HG03571 (cell line): ENCODE data around the gene RALGAPB.
"Not testable (repeated sequence)": the region's sequence is repeated elsewhere in the genome, so short reads cannot be mapped to it uniquely, and the experiment has no call there.

ENCODE experiments used
- ATAC-seq: cut with Tn5 transposase; IDR thresholded peaks from one replicate; pipeline ENCODE4 v1.9.1; 2021; ENCODE audit not compliant: unreplicated experiment

RALGAPB gene

DNA sequence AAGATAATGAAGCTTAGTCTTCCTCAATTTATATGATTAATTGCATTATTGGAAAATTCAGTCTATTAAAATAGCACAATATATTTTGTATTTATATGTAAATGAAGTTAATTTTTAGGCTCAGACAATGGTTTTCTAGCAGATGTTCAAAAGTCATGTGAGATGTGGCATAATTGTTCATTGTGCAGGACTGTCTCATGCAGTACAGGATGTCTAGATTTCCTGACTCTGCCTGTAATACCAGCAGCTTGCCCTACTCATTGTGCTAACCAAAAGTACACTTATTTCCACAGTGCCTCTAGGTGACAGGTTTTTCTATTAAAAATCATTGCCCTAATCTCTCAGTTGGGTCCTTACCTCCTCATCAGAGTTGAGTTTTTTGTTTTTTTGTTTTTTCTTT is 12.4 kb downstream of the RALGAPB start:
- no peak for ATAC-seq

DNA sequence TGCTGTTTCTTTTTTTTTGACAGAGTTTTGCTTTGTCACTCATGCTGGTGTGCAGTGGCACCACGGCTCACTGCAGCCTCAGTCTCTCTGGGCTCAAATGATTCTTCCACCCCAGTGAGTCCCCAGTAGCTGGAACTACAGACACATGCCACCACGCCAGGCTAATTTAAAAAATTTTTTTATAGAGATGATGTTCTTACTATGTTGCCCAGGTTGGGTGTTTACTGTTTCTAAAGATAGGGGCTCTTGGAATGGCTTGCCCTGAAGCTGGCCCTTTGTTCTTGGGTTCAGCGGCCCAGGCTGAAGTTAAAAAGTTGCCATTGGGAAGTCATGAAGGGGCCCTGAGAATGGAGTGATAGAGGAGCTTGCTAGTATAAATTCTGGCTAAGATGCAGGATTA is 16.5 kb downstream of the RALGAPB start:
- ATAC-seq, result no peak

DNA sequence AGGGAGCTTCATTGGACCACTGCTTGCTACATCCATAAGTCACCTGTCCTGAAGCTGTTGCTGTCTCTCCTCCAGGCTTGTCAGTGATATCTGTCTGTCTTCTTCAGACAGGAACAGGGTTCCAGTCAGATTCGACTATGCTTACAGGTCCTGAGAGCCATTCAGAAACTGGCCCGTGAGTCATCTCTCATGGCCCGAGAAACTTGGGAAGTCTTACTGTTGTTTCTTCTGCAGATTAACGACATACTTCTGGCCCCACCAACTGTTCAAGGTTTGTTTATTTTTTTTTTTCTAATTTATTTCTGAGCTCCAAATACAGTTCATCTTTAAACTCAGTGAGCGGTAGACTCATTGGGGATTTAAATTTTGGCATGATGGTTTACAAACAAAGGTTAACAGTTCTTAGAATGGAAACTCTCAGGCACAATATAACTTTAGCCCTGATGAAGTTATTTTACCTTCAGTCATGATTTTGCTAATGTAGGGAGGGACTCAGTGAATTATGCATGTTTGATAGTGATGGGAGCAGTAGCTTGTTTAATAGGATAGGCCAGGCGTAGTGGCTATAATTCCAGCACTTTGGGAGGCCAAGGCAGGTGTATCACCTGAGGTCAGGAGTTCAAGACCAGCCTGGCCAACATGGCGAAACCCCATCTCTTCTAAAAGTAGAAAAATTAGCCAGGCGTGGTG is 24.7 kb downstream of the RALGAPB start:
- ATAC-seq, result no peak

DNA sequence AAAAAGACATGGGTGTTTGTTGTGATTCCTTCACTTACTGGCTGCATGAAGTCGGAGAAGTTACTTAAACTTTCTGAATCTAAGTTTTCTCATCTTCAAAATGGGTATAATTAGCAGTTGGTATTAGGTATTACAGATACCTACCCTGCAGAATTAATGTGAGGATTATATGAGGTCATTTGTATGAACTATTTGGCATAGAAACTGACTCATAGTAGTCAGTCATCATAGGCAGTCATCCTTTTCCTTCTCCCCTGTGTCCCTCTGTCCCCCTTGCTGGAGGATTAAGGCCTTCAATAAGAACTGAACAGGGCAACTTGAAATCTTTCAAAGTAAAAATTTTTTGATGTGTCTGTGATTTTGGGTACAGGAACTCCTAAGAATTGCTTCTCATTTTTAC is 26.3 kb downstream of the RALGAPB start:
- ATAC-seq, result no peak

DNA sequence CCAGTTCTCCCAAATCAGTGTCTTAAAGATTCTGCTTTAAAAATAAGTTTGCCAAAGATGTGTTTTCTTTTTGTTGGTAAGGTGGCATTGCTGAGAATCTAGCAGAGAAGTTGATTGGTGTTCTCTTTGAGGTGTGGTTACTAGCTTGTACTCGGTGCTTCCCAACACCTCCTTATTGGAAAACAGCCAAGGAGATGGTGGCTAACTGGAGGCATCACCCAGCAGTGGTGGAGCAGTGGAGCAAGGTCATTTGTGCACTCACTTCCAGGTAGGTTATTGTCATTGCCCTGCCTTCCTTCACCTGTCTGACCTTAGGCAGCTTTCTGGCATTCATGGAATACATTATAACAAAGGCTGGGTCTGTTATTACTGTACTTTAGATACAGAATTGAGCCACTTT is 26.7 kb downstream of the RALGAPB start:
- ATAC-seq, result no peak

DNA sequence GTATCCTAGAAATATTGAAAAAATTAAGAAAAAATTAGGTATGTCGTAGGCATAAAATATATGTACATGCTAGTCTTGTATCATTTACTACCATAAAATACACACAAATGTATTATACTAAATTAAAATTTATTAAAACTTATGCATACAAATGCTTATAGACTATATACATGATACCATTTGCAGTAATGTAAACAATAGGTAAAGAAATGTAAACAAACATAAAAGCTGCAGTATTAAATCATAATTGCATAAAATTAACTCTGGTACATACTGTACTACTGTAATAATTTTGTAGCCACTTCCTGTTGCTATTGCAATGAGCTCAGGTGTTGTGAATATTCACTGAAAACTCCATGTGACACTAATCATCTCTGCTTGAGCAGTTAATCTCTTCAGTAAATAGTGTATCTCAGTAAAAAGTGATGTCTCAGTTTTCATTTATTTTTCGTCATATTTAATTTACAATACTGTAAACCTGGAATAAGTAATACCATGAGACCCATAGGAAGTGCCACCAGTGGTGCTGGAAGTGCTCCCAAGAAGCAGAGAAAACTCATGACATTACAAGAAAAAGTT is 29.3 kb downstream of the RALGAPB start:
- no peak for ATAC-seq

DNA sequence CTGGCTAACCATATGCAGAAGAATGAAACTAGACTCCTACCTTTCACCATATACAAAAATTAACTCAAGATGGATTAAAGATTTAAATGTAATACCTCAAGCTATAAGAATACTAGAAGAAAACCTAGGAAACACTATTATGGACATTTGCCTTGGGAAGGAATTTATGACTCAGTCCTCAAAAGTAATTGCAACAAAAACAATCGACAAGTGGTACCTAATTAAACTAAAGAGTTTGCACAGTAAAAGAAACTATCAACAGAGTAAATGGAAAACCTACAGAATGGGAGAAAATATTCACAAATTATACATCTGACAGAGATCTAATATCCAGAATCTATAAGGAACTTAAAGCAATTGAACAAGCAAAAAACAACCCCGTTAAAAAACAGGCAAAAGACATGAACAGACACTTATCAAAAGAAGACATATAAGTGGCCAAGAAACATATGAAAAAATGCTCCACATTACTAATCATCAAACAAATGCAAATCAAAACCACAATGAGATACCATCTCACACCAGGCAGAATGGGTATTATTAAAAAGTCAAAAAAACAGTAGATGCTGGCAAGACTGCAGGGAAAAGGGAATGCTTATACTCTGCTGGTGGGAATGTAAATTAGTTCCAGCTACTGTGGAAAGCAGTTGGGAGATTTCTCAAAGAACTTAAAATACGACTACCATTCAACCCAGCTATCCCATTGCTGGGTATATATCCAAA is 31.9 kb downstream of the RALGAPB start:
- ATAC-seq, result no peak

DNA sequence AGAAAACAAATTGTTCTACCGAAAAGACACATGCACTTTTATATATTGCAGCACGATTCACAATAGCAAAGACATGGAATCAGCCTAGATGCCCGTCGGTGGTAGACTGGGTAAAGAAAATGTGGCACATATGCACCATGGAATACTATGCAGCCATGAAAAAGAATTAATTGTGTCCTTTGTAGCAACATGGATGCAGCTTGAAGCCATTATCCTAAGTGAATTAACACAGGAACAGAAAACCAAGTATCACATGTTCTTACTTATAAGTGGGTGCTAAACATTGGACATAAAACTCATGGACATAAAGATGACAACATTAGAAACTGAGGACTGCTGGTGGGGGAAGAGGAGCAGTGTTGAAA is 32.4 kb downstream of the RALGAPB start:
- ATAC-seq, result no peak

DNA sequence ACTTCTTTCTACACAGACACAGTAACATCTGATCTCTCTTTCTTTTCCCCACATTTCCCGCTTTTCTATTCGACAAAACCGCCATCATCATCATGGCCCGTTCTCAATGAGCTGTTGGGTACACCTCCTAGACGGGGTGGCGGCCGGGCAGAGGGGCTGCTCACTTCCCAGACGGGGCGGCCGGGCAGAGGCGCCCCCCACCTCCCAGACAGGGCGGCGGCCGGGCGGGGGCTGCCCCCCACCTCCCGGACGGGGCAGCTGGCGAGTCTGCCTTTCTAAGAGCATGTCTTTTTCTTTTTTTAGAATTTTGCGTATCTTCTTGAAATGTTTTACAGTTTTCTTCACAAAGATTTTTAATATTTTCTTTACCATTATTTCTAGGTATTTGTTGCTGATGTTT is 39.1 kb downstream of the RALGAPB start:
- not testable (repeated sequence) for ATAC-seq

DNA sequence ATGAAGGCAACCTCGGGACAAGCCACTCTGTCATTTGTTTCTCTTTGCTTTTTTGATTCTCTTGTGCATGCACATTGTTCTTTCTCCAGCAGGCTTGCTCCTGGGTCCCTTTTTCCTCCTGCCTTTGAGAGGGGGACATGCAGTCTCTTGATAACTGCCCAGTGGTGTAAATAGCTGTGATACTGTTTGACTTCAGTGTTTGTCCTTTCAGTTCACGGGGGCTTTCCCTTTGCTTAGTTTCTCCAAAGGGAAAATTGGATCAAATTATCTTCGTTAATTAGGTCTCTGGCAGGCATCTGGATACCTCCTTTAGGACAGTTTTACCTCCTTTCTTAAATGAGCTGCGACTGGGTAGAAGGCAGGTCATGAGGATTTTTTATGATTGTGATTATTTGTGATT is 41.5 kb downstream of the RALGAPB start:
- ATAC-seq, result no peak

DNA sequence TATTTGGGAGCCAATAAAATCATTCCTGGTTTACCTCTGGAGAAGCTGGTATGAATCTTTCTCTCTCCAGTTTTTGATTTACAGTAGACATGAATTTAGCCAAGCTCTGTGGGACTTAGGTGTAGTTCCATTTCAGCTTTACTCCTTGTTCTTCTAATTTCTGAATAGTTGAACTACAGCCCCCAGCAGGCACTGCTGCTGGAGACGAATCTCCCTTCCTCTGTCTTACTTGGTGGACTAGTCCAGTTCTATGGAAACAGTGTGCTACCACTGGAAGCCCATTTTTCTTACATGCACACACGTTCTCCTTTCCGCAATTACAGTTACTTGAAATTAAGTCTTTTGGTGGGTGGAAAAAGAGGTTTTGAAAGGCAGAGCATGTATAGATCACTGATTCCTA is 42.3 kb downstream of the RALGAPB start:
- no peak for ATAC-seq

DNA sequence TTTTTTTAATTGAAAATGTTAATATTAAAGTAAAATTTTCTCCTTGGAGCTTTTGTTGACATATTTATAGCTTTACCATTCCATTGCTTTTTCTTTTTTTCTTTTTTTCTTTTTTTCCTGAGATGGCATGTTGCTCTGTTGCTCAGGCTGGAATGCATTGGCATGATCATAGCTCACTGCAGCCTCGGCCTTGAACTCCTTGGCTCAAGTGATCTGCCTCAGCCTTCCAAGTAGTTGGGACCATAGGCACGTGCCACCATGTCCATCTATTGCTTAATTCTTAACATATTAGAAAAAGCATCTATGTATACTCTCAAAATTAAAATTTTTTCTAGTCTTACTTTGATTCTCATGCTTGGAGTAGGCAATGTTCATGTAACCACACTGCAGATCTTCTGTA is 43.0 kb downstream of the RALGAPB start:
- ATAC-seq, result no peak

DNA sequence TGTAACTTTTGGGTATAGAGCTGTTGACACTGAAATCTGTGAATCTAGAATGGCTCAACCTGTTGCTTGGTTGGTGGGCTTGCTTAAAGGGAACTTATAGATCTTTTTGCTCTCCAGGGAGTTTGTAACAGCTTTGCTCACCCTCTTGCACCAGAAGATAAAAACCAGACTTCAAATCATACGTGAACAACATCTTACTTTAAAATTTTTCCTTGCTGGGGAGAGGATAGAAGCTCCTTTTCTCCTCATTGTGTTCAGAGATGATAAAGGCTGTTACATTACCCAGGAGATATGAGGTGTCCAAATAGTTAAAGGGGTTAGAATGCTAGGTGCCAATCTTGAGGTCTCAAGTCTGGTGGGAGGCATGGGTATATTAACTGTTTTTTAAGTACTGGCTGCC is 46.8 kb downstream of the RALGAPB start:
- no peak for ATAC-seq

DNA sequence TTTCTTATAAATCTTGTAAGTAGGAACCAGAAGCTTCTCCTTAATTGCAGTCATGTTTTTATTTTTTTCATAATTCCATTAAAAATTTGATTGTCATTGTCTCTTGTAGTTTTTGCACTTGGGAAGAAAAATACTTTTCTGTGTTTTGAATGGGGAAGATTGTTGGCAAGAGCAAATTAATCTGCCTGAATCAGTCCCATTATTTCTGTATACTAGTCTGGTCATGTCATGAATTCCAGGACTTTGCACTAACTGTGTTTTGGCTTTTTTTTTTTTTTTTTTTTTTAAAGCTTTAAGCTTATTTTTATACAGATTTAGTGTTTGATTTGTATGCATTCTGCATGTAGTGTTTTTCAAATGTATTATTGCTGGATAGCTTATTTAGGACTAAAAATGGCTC is 47.6 kb downstream of the RALGAPB start:
- ATAC-seq, result no peak

DNA sequence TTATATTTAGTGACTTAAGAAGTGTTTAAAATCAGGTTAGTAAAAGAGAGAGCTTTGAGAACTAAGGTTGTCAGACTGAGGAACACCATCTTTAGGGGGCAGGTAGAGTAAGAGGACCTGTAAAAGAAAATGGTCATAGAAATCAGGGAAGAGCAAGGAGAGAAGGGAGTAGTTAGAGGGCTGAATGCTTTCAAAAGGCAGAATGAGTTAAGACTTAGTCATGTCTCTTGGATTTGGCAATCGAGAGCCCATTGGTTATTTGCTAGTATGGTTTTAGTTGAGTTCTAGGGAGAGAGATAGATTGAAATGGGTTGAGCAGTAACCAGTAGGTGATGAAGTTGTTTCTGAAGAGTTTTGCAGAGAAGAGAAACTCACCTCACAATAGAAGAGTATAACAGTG is 51.1 kb downstream of the RALGAPB start:
- no peak for ATAC-seq

DNA sequence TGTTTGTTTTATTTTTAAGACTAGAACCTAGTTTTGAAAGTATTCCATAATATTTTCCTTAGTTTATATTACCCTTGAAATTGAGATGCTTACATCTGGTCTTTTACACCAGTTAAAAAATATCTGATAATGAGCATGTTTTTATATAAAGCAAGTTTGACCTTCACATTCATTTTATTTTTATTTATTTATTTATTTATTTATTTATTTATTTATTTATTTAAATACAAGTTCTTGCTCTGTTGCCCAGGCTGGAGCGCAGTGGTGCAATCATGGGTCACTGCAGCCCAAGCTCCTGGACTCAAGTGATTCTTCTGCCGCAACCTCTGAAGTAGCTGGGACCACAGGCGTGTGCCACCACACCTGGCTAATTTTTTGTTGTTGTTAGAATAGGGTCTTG is 55.5 kb downstream of the RALGAPB start:
- ATAC-seq, result no peak

DNA sequence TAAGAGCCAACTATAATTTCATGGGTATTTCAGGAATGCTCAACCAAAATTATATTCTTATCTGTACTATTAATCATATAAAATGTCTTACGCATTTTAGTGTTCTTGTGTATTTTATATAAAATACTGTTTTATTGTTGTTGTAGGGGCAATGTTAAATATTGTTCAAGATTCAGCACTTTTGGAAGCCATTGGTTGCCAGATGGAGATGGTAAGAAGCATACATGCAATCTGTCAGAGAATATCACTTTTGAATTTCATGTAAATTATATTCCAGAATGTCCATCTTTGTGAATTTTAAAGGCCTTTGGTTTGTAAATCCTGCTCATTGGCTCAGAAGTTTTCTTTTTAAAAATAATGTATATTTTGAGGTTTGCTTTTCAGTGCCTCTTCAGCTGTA is 58.4 kb downstream of the RALGAPB start:
- ATAC-seq, result no peak

DNA sequence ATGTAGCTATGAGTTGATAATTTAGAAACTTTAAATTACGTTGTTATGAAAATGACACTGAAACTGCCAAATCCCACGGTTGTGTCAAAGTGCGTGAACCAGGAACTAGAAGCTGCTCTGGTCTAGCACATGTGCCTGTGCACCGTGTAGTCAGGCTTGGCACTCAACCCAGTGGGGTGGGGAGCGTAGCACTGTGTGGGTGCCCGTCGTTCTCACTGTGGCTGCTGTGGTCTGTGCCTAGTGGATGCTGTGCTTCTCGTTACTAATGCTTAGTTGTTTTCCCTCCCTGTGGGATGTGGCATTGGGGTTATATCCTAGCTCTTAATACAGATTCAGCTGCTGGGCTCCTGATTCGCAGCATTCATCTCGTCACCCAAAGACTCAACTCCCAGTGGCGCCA is 62.1 kb downstream of the RALGAPB start:
- no peak for ATAC-seq

DNA sequence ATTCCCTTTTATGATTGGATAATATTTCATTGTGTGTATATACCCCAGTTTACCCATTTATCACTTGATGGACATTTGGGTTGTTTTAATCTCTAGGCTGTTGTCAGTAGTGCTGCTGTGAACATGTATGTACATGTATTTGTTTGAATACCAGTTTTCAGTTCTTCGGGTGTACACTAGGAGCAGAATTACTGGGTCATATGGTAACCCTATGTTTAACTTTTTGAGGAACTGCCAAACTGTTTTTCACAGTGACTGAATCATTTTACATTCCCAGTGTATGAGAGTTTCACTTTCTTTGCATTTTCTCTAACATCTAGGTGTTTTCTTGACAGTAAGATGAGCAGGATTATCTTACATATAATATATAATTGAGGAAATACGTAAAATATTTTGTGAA is 63.7 kb downstream of the RALGAPB start:
- ATAC-seq, result no peak

DNA sequence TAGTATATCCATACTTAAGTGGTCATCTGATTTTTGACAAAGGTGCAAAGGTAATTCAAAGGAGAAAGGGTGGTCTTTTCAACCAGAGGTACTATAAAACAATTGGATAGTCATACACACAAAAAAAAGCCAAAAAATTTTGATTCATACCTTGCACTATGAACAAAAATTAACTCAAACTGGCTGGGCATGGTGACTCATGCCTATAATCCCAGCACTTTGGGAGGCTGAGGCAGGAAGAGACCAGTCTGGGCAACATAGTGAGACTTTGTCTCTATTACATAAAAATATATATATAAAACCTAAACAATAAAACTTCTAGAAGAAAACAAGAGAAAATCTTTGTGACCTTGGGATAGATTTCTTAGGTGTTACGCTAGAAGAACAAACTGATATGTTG is 64.5 kb downstream of the RALGAPB start:
- ATAC-seq, result no peak

DNA sequence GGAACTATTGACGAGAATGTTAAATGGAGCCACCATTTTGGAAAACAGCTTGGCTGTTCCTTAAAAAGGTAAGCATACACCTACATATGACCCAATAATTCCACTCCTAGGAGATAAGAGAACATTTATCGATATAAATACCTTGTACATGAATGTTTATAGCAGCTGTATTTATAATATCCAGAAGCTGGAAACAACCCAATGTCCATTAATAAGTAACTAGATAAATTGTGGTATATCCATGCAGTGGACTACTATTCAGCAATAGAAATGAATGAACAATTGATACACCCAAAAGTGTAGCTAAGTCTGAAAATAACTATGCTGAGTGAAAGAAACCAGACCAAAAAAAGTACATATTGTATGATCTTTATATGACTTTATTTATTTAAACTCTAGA is 66.1 kb downstream of the RALGAPB start:
- ATAC-seq, result no peak

DNA sequence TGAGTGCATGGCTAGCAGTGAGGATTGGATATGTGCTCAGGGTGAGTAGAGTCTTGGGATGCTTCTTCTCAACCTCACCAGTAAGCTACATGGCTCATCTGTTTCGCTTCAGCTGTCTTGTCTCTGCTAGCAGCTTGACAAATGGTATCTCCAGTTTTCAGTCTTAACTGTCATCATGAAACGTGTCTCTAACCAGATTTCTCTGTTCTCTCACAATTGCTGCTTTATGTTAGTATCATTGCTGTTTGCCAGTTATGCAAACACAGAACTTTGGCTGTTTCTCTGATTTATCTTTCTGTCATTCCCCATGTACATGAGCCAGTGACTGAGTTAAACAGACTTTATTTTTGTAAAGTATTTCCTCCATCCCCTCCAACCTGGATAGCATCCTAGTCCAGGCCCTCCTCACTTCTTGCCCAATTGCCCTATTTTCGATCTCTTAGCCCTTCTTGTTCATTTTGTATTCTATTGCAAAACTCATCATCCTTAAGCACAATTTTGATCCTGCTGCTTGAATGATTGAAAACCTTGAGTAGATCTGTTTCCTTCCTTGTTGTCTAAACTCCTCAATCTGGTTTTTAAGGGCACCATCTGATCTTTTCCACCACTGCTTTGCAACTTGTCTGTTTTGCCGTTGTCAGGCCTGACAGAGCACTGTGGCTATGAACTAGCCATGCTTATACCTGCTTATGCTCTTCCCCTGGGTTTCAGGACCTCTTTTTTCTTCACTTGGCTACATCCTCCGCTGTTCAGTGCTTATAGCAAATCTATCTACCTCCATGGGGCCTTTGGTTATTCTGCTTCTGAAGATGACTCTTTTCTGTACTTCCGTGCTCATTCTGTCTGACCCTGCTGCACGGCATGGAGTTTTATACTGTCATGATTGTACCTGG is 70.6 kb downstream of the RALGAPB start:
- no peak for ATAC-seq
